Stimulated activated CD4-positive, alpha-beta T cell treated with anti-CD3 and anti-CD28 coated beads, Interleukin-15, amount 100 ng/mL, for 1 hour (primary cell): ENCODE measurements around the gene KRTAP4-9.
"Not testable (repeated sequence)": the region's sequence is repeated elsewhere in the genome, so short reads cannot be mapped to it uniquely, and the experiment has no call there.

Experiments used
- DNase-seq, 2 donors: peaks; one replicate each; pipeline ENCODE4 v3.0.0-alpha.2; 2020; ENCODE audit warnings: low read depth in 1 of 2, low spot score in 1 of 2

The KRTAP4-9 gene

DNA sequence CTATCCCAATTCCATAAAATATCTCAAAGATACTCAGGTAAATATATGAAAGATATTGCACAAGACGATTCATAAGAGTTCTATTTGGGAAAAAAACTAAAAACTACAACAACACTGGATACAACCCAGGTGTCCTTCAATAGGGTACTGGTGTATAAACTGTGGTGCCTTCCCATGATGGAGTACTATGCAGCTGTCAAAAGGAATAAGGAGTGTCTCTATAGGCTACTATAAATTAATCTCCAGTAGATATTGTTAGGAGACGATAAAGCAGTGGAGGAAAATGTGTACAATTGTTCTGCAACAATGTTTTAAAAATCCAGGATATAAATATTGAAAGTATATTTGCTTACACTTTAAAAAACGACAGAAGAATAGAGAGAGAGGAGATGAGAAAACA lies 21.2 kb downstream of the KRTAP4-9 start:
- no peak for DNase-seq

DNA sequence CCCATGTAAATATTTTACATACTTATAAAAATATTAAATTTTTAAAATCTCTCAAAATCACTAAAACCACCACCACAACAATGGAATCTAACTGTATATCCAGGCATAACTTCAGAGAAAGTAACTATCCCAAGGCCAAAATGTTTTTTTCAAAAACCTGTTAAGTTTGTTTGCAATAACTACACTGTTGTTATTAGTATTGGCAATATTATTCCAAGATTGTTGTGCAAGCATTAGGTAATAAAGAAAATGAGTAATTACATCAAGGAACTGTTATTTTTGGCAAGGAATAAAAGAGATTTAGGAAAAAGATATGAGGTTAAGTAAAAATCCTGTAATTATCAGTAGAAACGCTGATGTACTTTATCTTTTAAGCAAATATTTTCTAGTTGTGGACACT lies 22.2 kb downstream of the KRTAP4-9 start:
- DNase-seq: no peak

DNA sequence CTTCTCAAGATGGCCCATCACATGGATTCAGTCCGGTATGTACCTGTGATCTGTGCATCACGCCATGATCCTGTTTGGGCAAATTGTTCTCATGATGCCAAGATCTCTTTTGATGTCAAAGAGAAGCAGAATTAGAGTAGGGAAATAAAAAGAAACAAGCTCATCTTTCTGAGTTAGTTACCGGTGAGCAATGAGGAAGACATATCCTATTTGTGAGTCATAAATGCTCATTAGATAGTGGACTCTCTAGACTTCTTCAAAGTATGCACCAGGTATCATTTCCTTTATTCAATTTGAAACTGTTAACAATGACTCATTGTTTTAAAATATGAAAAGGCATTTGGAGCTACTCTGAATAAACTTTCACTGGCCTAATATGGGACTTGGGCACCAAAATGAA lies 26.8 kb downstream of the KRTAP4-9 start:
- no peak for DNase-seq

DNA sequence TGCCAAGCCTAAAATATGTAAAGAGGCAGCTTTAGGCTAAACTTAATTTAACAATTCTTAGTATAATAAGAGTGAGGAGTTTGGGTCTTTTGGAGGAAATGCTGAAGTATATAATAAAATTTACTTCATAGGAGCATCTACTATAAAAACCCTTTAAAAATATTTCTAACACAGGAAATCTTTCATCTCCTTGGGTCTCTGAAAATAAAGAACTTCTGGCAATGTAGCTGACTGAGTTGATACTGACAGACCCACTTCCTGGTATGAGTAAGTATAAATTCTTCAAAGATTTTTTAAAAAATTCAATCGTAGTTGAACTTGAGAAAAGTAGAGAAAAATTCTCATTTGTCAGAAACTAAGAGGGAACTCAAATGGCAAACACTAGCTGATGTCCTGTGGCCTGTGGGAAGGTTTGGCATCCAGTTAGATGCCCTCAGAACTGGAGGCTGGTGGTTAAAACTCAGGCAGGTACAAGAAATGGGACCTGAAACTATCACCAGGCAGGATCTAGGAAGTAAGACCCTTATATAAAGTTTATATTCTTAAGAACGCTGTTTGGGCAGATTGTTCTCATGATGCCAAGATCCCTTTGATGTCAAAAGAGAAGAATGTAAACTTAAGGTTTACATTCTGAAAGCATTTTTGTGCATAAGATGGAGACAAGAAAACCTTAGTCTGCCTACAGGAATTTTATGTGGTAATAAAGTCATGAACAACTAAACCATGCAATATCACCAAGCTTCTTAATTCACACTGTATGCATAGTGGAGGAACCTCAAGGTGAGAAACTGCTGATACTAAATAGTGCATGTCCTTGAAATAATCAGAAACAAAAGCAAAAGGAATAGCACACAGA lies 28.9 kb downstream of the KRTAP4-9 start:
- no peak for DNase-seq

DNA sequence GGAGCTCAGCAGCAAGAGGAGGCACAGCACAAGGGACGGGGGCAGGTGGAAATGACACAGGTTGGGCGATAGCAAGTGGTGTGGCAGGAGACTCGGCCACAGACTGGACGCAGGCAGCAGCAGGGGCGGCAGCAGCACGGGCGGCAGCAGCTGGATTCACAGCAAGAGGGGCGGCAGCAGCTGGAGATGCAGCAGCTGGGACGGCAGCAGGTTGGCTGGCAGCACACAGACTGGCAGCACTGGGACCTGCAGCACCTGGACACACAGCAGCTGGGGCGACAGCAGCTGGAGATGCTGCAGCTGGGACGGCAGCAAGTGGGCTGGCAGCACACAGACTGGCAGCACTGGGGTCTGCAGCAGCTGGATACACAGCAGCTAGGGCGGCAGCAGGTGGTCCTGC lies 34.7 kb downstream of the KRTAP4-9 start:
- DNase-seq: not testable (repeated sequence)

DNA sequence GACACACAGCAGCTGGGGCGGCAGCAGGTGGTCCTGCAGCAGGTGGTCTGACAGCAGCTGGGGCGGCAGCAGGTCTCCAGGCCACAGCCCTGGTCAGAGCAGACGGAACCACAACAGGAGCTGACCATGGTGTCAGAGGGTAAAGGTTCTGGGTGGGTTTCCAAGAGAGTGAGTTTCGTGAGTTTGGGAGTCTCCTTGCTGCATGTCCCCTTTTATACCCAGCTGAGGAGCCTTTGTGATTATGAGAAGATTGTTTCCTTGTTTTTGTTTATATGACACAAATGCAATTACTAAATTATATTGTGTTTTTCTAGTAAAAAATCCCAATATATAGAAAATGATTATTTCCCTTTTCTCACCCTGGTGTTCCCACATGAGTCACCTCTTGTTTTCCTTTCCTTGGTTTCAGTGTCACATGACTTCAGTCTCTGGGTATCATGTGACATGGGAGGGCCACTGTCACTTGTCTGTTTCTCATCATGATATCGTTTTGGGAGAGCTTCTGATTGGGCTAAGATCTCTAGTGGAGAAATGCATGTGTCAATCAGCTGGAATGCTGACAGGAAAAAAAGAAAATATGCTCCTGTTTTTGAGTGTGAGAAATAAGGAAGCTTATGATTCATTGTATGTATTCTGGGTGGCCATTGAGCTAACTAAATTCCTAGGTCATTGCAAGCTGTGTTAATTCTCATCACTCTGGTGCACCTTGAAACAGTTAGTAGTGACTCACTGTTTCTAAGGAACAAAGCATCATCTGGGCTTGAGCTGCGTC lies 35.4 kb downstream of the KRTAP4-9 start, which contains the start of gene KRTAP4-6:
Gene KRTAP4-6 (minus strand): TSS at position 185 of the 772 bp plus-strand sequence. CDS start 57 bp downstream, at position 128.
- no peak for DNase-seq

DNA sequence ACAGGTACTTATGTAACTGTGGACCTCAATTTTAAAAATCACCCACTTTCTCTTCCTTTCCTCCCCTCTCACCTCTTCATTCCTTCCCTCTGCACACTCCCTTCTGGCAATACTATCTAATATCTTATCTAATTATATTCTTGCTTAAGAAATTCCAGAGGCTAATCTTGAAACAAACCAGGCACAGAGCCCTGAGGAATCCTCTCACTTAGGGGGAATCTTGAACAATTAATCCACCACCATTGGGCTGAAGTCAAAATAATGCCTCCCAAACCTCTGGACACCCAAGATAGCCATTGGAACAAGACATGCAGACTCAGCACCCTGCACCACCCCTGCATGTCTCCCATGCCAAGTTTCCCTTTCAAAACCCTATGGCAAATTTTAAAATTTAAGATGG lies 36.2 kb downstream of the KRTAP4-9 start:
- no peak for DNase-seq

DNA sequence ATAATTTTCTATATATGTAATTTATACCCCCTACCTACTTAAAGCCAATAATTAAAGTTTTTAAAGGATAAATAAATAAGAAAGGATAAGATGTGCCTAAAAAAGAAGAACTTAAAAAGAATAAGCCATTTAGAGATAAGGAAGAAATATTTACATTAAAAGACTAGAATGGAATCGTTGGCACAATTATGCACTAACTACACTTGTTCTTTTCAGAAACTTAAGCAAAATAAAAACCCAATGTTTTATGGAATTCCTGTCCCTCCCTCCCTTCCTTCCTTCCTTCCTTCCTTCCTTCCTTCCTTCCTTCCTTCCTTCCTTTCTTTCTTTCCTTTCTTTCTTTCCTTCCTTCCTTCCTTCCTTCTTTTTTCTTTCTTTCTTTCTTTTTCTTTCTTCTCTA lies 39.7 kb downstream of the KRTAP4-9 start:
- no peak for DNase-seq

DNA sequence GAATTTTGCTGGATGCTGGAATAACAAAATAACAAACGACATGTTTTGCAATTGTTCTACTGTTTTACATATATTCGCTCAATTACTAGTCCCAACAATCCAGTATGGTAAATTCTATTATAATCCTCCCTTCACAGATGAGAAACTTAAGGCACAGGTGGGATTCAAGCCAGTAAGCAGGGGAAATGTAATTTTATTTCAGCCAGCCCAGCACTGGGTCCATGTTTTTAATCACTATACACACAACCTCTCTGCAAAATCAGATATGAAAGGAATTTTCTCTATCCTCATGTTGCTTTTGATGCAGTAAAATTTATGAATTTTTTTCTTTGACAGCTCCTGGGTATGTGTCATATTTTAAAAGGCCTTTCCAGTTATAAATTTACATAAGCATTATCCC lies 40.1 kb downstream of the KRTAP4-9 start:
- no peak for DNase-seq

DNA sequence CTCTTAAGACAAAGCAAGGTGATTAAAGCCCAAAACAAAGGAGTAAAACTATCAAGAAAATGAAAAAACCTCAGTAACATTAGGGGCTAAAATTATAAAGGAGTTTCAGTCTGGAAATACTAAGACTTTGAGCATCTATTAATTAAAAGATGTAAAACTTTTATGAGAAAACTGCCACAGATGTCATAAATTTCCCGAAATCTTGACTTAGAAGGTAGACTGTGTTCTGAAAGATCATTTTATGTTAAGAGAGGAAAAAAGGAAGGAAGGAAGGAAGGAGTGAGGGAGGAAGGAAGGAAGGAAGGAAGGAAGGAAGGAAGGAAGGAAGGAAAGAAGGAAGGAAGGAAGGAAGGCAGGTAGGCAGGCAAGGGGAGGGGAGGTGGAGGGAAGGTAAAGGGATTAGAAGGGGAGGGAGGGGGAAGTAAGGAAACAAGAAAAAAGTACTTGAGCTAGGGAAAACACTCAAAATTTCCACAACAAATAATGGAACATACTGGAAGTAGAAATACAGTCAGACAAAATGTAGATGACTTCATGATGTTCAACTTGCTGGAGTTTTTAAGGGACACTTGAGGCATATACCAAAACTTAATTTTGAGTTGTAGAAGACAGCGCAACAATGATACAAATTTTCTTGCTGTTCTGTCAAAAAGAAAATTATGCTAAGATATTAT lies 42.5 kb downstream of the KRTAP4-9 start:
- DNase-seq: no peak

DNA sequence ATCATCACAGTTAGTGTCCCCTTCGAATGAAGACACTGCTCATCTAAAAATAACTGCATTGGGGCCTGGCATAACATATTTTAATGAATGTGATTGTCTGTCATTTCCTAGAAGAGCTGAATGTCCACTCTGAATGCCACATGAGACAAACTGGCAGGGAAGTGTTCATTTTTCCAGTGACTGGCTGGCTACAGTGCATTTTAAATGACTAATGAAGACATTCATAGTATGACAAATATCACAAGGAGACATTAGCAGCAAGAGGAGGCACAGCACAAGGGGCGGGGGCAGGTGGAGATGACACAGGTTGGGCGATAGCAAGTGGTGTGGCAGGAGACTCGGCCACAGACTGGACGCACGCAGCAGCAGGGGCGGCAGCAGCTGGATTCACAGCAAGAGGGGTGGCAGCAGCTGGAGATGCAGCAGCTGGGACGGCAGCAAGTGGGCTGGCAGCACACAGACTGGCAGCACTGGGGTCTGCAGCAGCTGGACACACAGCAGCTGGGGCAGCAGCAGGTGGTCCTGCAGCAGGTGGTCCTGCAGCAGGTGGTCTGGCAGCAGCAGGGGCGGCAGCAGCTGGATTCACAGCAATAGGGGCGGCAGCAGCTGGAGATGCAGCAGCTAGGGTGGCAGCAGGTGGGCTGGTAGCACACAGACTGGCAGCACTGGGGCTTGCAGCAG lies 43.9 kb downstream of the KRTAP4-9 start:
- not testable (repeated sequence) for DNase-seq

DNA sequence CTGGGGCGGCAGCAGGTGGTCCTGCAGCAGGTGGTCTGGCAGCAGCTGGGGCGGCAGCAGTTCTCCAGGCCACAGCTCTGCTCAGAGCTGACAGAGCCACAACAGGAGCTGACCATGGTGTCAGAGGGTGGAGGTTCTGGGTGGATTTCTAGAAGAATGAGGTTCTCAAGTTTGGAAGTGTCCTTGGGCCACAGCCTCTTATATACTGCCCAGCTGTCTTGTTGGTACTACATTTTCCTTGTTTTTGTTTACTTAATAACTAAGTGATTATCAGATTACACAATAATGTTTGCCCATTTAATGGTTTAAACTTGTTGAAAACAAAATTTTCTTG lies 44.4 kb downstream of the KRTAP4-9 start, which contains the start of gene KRTAP4-5:
Gene KRTAP4-5 (minus strand): TSS at position 174 of the 334 bp plus-strand sequence. CDS start 58 bp downstream, at position 116.
- DNase-seq: no peak

DNA sequence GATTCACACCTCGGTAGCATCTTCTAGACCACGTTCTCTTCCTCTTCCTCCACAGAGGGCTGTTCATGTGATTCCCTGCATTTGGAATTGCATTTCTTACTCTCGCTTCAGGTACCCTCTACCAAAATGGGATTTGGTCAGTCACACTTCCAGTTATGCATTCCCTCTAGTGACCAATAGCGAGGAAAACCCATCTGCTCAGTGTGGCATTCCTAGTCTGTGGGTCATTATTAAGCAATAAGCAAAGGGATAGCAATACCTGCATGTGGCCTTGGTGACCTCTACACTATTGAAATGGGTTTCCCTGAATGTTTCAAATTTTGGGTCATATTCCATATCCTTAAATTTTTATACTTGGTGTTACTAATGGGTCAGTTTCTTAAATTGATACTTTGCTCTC lies 44.8 kb downstream of the KRTAP4-9 start:
- DNase-seq: no peak

DNA sequence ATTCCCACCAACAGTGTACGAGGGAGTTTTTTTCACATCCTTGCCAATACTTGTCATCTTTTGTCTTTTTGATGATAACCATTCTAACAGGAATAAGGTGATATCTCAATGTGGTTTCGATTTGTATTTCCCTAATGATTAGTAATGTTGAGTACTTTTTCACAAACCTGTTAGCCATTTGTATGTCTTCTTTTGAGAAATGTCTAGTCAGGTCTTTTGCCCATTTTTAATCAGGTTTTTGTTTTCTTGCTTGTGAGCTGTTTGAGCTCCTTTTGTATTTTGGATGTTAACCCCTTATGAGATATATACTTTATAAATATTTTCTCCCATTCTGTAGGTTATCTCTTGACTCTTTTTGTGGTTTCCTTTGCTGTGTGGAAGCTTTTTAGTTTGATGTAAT lies 46.3 kb downstream of the KRTAP4-9 start:
- no peak for DNase-seq

DNA sequence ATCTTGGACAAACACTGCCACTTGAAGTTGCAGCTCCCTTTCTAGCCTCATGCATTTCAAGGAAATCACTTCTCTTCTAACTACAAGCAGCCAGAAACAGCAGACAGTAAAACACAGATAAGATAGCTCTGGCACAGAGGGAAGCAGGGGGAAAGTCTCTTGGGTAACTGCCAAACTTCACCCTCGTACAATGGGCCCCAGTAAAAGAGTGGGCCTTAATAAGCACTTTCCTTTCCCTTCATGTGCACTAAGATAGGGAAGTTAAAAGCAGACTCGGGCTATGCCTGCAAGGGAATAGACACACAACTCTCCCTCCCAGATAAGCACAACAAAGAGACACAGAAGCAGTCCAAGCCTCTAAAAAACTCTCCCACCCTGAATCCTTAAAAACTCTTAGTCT lies 48.7 kb downstream of the KRTAP4-9 start:
- DNase-seq: no peak
